ENCODE data around the gene ZFHX3. TPM values are rescaled to one million over a fixed set of nuclear protein-coding genes. Genes with fewer than 3 reads are reported as not detected.

Gene ZFHX3
- total and polyA plus RNA-seq, 2 of the 8 experiments (the other 6 are each of a cell fraction or from before 2014, with no cell fraction given): 0.08 to 0.99 TPM

- TF ChIP-seq RNF2 (IDR thresholded peaks at IDR 0.05; ENCODE audit: borderline replicate concordance, low read depth, low read length, missing control alignments, poor library complexity, severe bottlenecking) (no peak), CBX5 (IDR thresholded peaks at IDR 0.05; ENCODE audit: low read depth, low read length) (no peak), CHD2 (IDR thresholded peaks at IDR 0.05; ENCODE audit: low read length) (no peak)
Observed at GRCh38 chr16:72983241-72983640, 64.7 kb downstream of the ZFHX3 start (continued).
